Activated naive CD4-positive, alpha-beta T cell treated with anti-CD3 and anti-CD28 coated beads, Interleukin-2, amount 50 U/mL, for 72 hours (primary cell): ENCODE data around the gene TDG. TPM values are rescaled to one million over a fixed set of nuclear protein-coding genes. Genes with fewer than 3 reads are reported as not detected.

Experiments used
- ATAC-seq, 2 donors: fragments of 150-1000 bp; cut with Tn5 transposase; 2 replicates each; pipeline ENCODE4 v1.10.0; 2021; ENCODE audit warnings: mild to moderate bottlenecking in 2 of 2, moderate library complexity in 2 of 2
- DNase-seq, 2 donors: peaks; one replicate each; pipeline ENCODE4 v3.0.0; 2021 to 2022; ENCODE audit warnings: low spot score in 2 of 2
- H3K27ac Mint-ChIP-seq, 2 donors: one replicate each; pipeline ENCODE4 v1.8.0; 2022; ENCODE audit warnings: mild to moderate bottlenecking in 2 of 2, mixed read lengths in 2 of 2
- H3K36me3 Mint-ChIP-seq, 2 donors: one replicate each; pipeline ENCODE4 v1.8.0; 2022; ENCODE audit warnings: mixed read lengths in 2 of 2
- H3K9me3 Mint-ChIP-seq, 2 donors: one replicate each; pipeline ENCODE4 v1.8.0; 2022; ENCODE audit warnings: mixed read lengths in 2 of 2
- total RNA-seq, 2 donors: library from RNA; stranded (reverse); gene quantifications; one replicate each; pipeline ENCODE4 v1.2.3, GENCODE V29; 2022

Gene TDG
- total RNA-seq, 2 donors from 2014 or later = 34.4 to 48.5 TPM

GRCh38 chr12:103955811-103956508, 9.7 kb upstream of the TDG start:
- no peak for DNase-seq
- no peak for ATAC-seq
- Mint-ChIP-seq H3K9me3 (no peaks in the 10 kb centered on the region), H3K36me3 (peaks cover 27 to 30% of the 10 kb centered on the region in 2 donors), H3K27ac (peak overlapping the region; percentile 90 to 98)

GRCh38 chr12:103956509-103957027, 9.1 kb upstream of the TDG start:
- Mint-ChIP-seq H3K27ac (peak overlapping the region; percentile 90 to 98), H3K36me3 (peaks cover 27 to 30% of the 10 kb centered on the region in 2 donors), H3K9me3 (no peaks in the 10 kb centered on the region)
- ATAC-seq = peak in 1 of 2 donors; percentile 17
- no peak for DNase-seq

GRCh38 chr12:103957865-103958388, 7.7 kb upstream of the TDG start:
- H3K9me3 Mint-ChIP-seq = no peaks in the 10 kb centered on the region
- peak overlapping the region; percentile 90 to 98 for H3K27ac Mint-ChIP-seq
- ATAC-seq (no peak), DNase-seq (no peak)
- H3K36me3 Mint-ChIP-seq = peaks cover 22 to 30% of the 10 kb centered on the region in 2 donors

- Mint-ChIP-seq H3K27ac (no peak overlapping the region), H3K36me3 (peaks cover 20 to 30% of the 10 kb centered on the region in 2 donors), H3K9me3 (no peaks in the 10 kb centered on the region)
- ATAC-seq (no peak), DNase-seq (no peak)
Measured at GRCh38 chr12:103958621-103959020, 7.1 kb upstream of the TDG start.

- DNase-seq = no peak
- H3K27ac Mint-ChIP-seq = no peak overlapping the region
- no peak for ATAC-seq
- peaks cover 17 to 35% of the 10 kb centered on the region in 2 donors for H3K36me3 Mint-ChIP-seq
- H3K9me3 Mint-ChIP-seq = no peaks in the 10 kb centered on the region
Measured at GRCh38 chr12:103960616-103961227, 5.0 kb upstream of the TDG start.

- ATAC-seq = no peak
- no peak for DNase-seq
- Mint-ChIP-seq H3K36me3 (peaks cover 25 to 31% of the 10 kb centered on the region in 2 donors), H3K9me3 (no peaks in the 10 kb centered on the region), H3K27ac (no peak overlapping the region)
Measured at GRCh38 chr12:103962493-103962892, 3.2 kb upstream of the TDG start.

- Mint-ChIP-seq H3K9me3 (no peaks in the 10 kb centered on the region), H3K27ac (peak overlapping the region; percentile 98 to 99), H3K36me3 (peaks cover 34 to 39% of the 10 kb centered on the region in 2 donors)
- ATAC-seq = no peak
- DNase-seq = no peak
Measured at GRCh38 chr12:103964805-103965204, 867 bp upstream of the TDG start.

- ATAC-seq = no peak
- H3K27ac Mint-ChIP-seq = peak overlapping the region; percentile 98 to 99
- no peaks in the 10 kb centered on the region for H3K9me3 Mint-ChIP-seq
- DNase-seq = no peak
- peaks cover 34 to 39% of the 10 kb centered on the region in 2 donors for H3K36me3 Mint-ChIP-seq
Measured at GRCh38 chr12:103965255-103965589, 450 bp upstream of the TDG start.

- DNase-seq = no peak
- ATAC-seq = no peak
- Mint-ChIP-seq H3K36me3 (peaks cover 34 to 39% of the 10 kb centered on the region in 2 donors), H3K27ac (peak overlapping the region; percentile 95 to 98), H3K9me3 (no peaks in the 10 kb centered on the region)
Measured at GRCh38 chr12:103966736-103967135, 1.1 kb downstream of the TDG start.

GRCh38 chr12:103969391-103969790, 3.7 kb downstream of the TDG start:
- ATAC-seq = no peak
- no peak overlapping the region for H3K27ac Mint-ChIP-seq
- DNase-seq = no peak
- H3K9me3 Mint-ChIP-seq = no peaks in the 10 kb centered on the region
- peaks cover 34 to 43% of the 10 kb centered on the region in 2 donors for H3K36me3 Mint-ChIP-seq

GRCh38 chr12:103973909-103974308, 8.2 kb downstream of the TDG start:
- Mint-ChIP-seq H3K9me3 (no peaks in the 10 kb centered on the region), H3K27ac (no peak overlapping the region), H3K36me3 (peaks cover 13 to 22% of the 10 kb centered on the region in 2 donors)
- DNase-seq (no peak), ATAC-seq (no peak)

- DNase-seq (no peak), ATAC-seq (no peak)
- Mint-ChIP-seq H3K27ac (peak overlapping the region in 1 of 2 donors; percentile 34), H3K9me3 (no peaks in the 10 kb centered on the region), H3K36me3 (peaks cover 13 to 22% of the 10 kb centered on the region in 2 donors)
Measured at GRCh38 chr12:103975368-103975767, 9.7 kb downstream of the TDG start.

- DNase-seq (no peak), ATAC-seq (no peak)
- no peaks in the 10 kb centered on the region for H3K9me3 Mint-ChIP-seq
- H3K36me3 Mint-ChIP-seq = peaks cover 13 to 22% of the 10 kb centered on the region in 2 donors
- peak overlapping the region; percentile 44 to 91 for H3K27ac Mint-ChIP-seq
Measured at GRCh38 chr12:103978384-103978982, 12.8 kb downstream of the TDG start.

GRCh38 chr12:103986829-103987228, 21.2 kb downstream of the TDG start:
- Mint-ChIP-seq H3K36me3 (no peaks in the 10 kb centered on the region), H3K27ac (peak overlapping the region in 1 of 2 donors; percentile 36), H3K9me3 (no peaks in the 10 kb centered on the region)
- DNase-seq (no peak), ATAC-seq (no peak)

- ATAC-seq (no peak), DNase-seq (no peak)
- H3K27ac Mint-ChIP-seq = no peak overlapping the region
- H3K9me3 Mint-ChIP-seq = no peaks in the 10 kb centered on the region
- no peaks in the 10 kb centered on the region for H3K36me3 Mint-ChIP-seq
Measured at GRCh38 chr12:103994235-103994634, 28.6 kb downstream of the TDG start.

GRCh38 chr12:103996595-103996994, 30.9 kb downstream of the TDG start:
- Mint-ChIP-seq H3K36me3 (no peaks in the 10 kb centered on the region), H3K27ac (no peak overlapping the region), H3K9me3 (no peaks in the 10 kb centered on the region)
- ATAC-seq (no peak), DNase-seq (no peak)

- no peak overlapping the region for H3K27ac Mint-ChIP-seq
- no peaks in the 10 kb centered on the region for H3K9me3 Mint-ChIP-seq
- DNase-seq (no peak), ATAC-seq (no peak)
- H3K36me3 Mint-ChIP-seq = no peaks in the 10 kb centered on the region
Measured at GRCh38 chr12:103997286-103997900, 31.7 kb downstream of the TDG start.
